WTC11 (cell line): ENCODE data around the gene TMEM45B. TPM values are rescaled to one million over a fixed set of nuclear protein-coding genes. Genes with fewer than 3 reads are reported as not detected.

Experiments
- ATAC-seq: fragments of 200-7000 bp; cut with Tn5 transposase; 2 replicates; pipeline ENCODE4 v1.10.0; 2021; ENCODE audit warnings: mild to moderate bottlenecking, moderate library complexity
- CTCF ChIA-PET: fragments of 300-600 bp; sonication (Branson Sonifier 250); formaldehyde crosslinking; loops from one replicate; lab custom pipeline; 2021; ENCODE audit warnings: antibody characterized with exemption; lab: Charles Lee
- POLR2A ChIA-PET: fragments of 350-600 bp; sonication (Branson Sonifier 250); formaldehyde crosslinking; loops from one replicate; lab custom pipeline; 2021; ENCODE audit warnings: antibody characterized with exemption; lab: Charles Lee
- DNase-seq: peaks from one replicate; pipeline ENCODE4 v3.0.0; 2021; ENCODE audit warnings: low spot score
- H3K27ac Mint-ChIP-seq: 2 replicates; pipeline ENCODE4 v1.8.0; 2021; ENCODE audit warnings: mixed read lengths
- H3K27me3 Mint-ChIP-seq: 2 replicates; pipeline ENCODE4 v1.8.0; 2021; ENCODE audit warnings: low read depth, mild to moderate bottlenecking, moderate library complexity, mixed read lengths
- H3K36me3 Mint-ChIP-seq: 2 replicates; pipeline ENCODE4 v1.8.0; 2021; ENCODE audit warnings: mixed read lengths
- H3K4me1 Mint-ChIP-seq: 2 replicates; pipeline ENCODE4 v1.8.0; 2022; ENCODE audit warnings: mixed read lengths
- H3K4me3 Mint-ChIP-seq: 2 replicates; pipeline ENCODE4 v1.8.0; 2021; ENCODE audit warnings: mild to moderate bottlenecking, moderate library complexity, mixed read lengths
- H3K9me3 Mint-ChIP-seq: 2 replicates; pipeline ENCODE4 v1.8.0; 2021; ENCODE audit warnings: mixed read lengths
- GTF2I ChIP-seq: fragments of 250-450 bp; sonication (Bioruptor Pico); conservative IDR thresholded peaks from 2 replicates; pipeline ENCODE4 v1.4.0; 2021; ENCODE audit warnings: mild to moderate bottlenecking
- KAT7 ChIP-seq: sonication (generic); formaldehyde crosslinking; IDR thresholded peaks from 2 replicates; pipeline ENCODE4 v1.8.1; 2023; ENCODE audit warnings: missing genetic modification reagents, mild to moderate bottlenecking, borderline replicate concordance
- MXD4 ChIP-seq: fragments of 250-450 bp; sonication (Bioruptor Pico); IDR thresholded peaks from 2 replicates; pipeline ENCODE4 v1.8.0; 2021; ENCODE audit warnings: mild to moderate bottlenecking, moderate library complexity, borderline replicate concordance
- NFE2L1 ChIP-seq: sonication (generic); formaldehyde crosslinking; IDR thresholded peaks from 2 replicates; pipeline ENCODE4 v1.8.1; 2023; ENCODE audit warnings: missing genetic modification reagents
- NR3C1 ChIP-seq: sonication (generic); formaldehyde crosslinking; conservative IDR thresholded peaks from 2 replicates; pipeline ENCODE4 v1.8.1; 2023; ENCODE audit warnings: low read depth, mild to moderate bottlenecking, missing genetic modification reagents
- ZBTB21 ChIP-seq: sonication (generic); formaldehyde crosslinking; IDR thresholded peaks from 2 replicates; pipeline ENCODE4 v1.8.1; 2023; ENCODE audit warnings: mild to moderate bottlenecking, missing genetic modification reagents, borderline replicate concordance
- ZNF232 ChIP-seq: sonication (generic); formaldehyde crosslinking; IDR thresholded peaks from 2 replicates; pipeline ENCODE4 v1.8.0; 2022; ENCODE audit warnings: mild to moderate bottlenecking, missing genetic modification reagents
- ZNF317 ChIP-seq: sonication (generic); formaldehyde crosslinking; IDR thresholded peaks from 2 replicates; pipeline ENCODE4 v1.8.1; 2023; ENCODE audit warnings: low read depth, mild to moderate bottlenecking, moderate library complexity, missing genetic modification reagents, borderline replicate concordance
- ZNF416 ChIP-seq: fragments of 250-450 bp; sonication (Bioruptor Pico); IDR thresholded peaks from 2 replicates; pipeline ENCODE4 v1.9.0; 2021; ENCODE audit warnings: mild to moderate bottlenecking, inconsistent platforms
- ZNF423 ChIP-seq: fragments of 250-450 bp; sonication (Bioruptor Pico); IDR thresholded peaks from 2 replicates; pipeline ENCODE4 v2.1.2; 2022; ENCODE audit warnings: mild to moderate bottlenecking, moderate library complexity
- total RNA-seq: library from RNA; stranded (reverse); gene quantifications from 3 replicates; pipeline ENCODE4 v1.2.3, GENCODE V29; 2021
- TF ChIP-seq, protein P1 (sequence below): sonication (generic); formaldehyde crosslinking; IDR thresholded peaks from 2 replicates; pipeline ENCODE4 v1.8.1; 2023; ENCODE audit warnings: mild to moderate bottlenecking, missing genetic modification reagents
- TF ChIP-seq, protein P2 (sequence below): fragments of 250-450 bp; sonication (Bioruptor Pico); IDR thresholded peaks from 2 replicates; pipeline ENCODE4 v1.9.0; 2021; ENCODE audit warnings: moderate library complexity, mild to moderate bottlenecking, inconsistent platforms, borderline replicate concordance
- TF ChIP-seq, protein P3 (sequence below): sonication (generic); formaldehyde crosslinking; IDR thresholded peaks from 2 replicates; pipeline ENCODE4 v1.8.1; 2022; ENCODE audit warnings: missing genetic modification reagents, borderline replicate concordance
- TF ChIP-seq, protein P4 (sequence below): fragments of 250-450 bp; sonication (Bioruptor Pico); IDR thresholded peaks from 2 replicates; pipeline ENCODE4 v1.9.0; 2021; ENCODE audit warnings: mild to moderate bottlenecking, borderline replicate concordance
- TF ChIP-seq, protein P5 (sequence below): sonication (generic); formaldehyde crosslinking; IDR thresholded peaks from 2 replicates; pipeline ENCODE4 v1.8.0; 2022; ENCODE audit warnings: missing genetic modification reagents
- TF ChIP-seq, protein P6 (sequence below): fragments of 250-450 bp; sonication (Bioruptor Pico); IDR thresholded peaks from 2 replicates; pipeline ENCODE4 v1.9.0; 2021; ENCODE audit warnings: mild to moderate bottlenecking

The TMEM45B gene
- total RNA-seq, 1 experiment from 2014 or later: 0.59 TPM

DNA sequence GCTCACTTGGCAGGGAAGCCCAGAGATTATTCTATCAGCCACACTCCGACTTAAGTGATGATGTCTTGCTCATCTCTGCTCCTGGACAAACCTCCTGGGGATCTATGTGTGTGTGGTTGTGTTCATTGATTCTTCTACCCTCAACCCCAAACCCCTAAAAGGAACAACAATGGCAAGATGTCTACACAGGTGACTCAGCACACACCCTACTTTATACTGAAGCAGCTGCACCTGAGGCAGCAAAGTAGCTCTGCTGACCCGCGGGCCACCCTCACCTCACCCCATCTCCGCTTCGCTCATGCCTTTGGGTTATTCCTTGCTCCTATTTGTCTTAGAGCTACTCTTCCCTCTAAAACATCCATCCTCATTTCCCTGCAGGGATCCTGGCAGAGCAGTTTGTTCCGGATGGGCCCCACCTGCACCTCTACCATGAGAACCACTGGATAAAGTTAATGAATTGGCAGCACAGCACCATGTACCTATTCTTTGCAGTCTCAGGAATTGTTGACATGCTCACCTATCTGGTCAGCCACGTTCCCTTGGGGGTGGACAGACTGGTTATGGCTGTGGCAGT lies 38.7 kb downstream of the TMEM45B start:
- TF ChIP-seq NR3C1 (CRISPR knock-in tag) (no peak), ZNF232 (no peak), ZNF416 (CRISPR knock-in tag) (no peak), NFE2L1 (CRISPR knock-in tag) (no peak), GTF2I (CRISPR knock-in tag) (no peak), ZNF423 (no peak), ZNF317 (CRISPR knock-in tag) (no peak), MXD4 (CRISPR knock-in tag) (no peak), ZBTB21 (CRISPR knock-in tag) (no peak), KAT7 (CRISPR knock-in tag) (no peak)
- TF ChIP-seq, protein P1, sequence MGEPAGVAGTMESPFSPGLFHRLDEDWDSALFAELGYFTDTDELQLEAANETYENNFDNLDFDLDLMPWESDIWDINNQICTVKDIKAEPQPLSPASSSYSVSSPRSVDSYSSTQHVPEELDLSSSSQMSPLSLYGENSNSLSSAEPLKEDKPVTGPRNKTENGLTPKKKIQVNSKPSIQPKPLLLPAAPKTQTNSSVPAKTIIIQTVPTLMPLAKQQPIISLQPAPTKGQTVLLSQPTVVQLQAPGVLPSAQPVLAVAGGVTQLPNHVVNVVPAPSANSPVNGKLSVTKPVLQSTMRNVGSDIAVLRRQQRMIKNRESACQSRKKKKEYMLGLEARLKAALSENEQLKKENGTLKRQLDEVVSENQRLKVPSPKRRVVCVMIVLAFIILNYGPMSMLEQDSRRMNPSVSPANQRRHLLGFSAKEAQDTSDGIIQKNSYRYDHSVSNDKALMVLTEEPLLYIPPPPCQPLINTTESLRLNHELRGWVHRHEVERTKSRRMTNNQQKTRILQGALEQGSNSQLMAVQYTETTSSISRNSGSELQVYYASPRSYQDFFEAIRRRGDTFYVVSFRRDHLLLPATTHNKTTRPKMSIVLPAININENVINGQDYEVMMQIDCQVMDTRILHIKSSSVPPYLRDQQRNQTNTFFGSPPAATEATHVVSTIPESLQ: no peak
- TF ChIP-seq, protein P2, sequence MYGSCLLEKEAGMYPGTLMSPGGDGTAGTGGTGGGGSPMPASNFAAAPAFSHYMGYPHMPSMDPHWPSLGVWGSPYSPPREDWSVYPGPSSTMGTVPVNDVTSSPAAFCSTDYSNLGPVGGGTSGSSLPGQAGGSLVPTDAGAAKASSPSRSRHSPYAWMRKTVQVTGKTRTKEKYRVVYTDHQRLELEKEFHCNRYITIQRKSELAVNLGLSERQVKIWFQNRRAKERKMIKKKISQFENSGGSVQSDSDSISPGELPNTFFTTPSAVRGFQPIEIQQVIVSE (CRISPR knock-in tag): no peak
- TF ChIP-seq, protein P3, sequence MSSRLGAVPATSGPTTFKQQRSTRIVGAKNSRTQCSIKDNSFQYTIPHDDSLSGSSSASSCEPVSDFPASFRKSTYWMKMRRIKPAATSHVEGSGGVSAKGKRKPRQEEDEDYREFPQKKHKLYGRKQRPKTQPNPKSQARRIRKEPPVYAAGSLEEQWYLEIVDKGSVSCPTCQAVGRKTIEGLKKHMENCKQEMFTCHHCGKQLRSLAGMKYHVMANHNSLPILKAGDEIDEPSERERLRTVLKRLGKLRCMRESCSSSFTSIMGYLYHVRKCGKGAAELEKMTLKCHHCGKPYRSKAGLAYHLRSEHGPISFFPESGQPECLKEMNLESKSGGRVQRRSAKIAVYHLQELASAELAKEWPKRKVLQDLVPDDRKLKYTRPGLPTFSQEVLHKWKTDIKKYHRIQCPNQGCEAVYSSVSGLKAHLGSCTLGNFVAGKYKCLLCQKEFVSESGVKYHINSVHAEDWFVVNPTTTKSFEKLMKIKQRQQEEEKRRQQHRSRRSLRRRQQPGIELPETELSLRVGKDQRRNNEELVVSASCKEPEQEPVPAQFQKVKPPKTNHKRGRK: no peak
- TF ChIP-seq, protein P4, sequence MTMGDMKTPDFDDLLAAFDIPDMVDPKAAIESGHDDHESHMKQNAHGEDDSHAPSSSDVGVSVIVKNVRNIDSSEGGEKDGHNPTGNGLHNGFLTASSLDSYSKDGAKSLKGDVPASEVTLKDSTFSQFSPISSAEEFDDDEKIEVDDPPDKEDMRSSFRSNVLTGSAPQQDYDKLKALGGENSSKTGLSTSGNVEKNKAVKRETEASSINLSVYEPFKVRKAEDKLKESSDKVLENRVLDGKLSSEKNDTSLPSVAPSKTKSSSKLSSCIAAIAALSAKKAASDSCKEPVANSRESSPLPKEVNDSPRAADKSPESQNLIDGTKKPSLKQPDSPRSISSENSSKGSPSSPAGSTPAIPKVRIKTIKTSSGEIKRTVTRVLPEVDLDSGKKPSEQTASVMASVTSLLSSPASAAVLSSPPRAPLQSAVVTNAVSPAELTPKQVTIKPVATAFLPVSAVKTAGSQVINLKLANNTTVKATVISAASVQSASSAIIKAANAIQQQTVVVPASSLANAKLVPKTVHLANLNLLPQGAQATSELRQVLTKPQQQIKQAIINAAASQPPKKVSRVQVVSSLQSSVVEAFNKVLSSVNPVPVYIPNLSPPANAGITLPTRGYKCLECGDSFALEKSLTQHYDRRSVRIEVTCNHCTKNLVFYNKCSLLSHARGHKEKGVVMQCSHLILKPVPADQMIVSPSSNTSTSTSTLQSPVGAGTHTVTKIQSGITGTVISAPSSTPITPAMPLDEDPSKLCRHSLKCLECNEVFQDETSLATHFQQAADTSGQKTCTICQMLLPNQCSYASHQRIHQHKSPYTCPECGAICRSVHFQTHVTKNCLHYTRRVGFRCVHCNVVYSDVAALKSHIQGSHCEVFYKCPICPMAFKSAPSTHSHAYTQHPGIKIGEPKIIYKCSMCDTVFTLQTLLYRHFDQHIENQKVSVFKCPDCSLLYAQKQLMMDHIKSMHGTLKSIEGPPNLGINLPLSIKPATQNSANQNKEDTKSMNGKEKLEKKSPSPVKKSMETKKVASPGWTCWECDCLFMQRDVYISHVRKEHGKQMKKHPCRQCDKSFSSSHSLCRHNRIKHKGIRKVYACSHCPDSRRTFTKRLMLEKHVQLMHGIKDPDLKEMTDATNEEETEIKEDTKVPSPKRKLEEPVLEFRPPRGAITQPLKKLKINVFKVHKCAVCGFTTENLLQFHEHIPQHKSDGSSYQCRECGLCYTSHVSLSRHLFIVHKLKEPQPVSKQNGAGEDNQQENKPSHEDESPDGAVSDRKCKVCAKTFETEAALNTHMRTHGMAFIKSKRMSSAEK (CRISPR knock-in tag): no peak
- TF ChIP-seq, protein P5, sequence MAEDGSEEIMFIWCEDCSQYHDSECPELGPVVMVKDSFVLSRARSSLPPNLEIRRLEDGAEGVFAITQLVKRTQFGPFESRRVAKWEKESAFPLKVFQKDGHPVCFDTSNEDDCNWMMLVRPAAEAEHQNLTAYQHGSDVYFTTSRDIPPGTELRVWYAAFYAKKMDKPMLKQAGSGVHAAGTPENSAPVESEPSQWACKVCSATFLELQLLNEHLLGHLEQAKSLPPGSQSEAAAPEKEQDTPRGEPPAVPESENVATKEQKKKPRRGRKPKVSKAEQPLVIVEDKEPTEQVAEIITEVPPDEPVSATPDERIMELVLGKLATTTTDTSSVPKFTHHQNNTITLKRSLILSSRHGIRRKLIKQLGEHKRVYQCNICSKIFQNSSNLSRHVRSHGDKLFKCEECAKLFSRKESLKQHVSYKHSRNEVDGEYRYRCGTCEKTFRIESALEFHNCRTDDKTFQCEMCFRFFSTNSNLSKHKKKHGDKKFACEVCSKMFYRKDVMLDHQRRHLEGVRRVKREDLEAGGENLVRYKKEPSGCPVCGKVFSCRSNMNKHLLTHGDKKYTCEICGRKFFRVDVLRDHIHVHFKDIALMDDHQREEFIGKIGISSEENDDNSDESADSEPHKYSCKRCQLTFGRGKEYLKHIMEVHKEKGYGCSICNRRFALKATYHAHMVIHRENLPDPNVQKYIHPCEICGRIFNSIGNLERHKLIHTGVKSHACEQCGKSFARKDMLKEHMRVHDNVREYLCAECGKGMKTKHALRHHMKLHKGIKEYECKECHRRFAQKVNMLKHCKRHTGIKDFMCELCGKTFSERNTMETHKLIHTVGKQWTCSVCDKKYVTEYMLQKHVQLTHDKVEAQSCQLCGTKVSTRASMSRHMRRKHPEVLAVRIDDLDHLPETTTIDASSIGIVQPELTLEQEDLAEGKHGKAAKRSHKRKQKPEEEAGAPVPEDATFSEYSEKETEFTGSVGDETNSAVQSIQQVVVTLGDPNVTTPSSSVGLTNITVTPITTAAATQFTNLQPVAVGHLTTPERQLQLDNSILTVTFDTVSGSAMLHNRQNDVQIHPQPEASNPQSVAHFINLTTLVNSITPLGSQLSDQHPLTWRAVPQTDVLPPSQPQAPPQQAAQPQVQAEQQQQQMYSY (CRISPR knock-in tag): no peak
- TF ChIP-seq, protein P6, sequence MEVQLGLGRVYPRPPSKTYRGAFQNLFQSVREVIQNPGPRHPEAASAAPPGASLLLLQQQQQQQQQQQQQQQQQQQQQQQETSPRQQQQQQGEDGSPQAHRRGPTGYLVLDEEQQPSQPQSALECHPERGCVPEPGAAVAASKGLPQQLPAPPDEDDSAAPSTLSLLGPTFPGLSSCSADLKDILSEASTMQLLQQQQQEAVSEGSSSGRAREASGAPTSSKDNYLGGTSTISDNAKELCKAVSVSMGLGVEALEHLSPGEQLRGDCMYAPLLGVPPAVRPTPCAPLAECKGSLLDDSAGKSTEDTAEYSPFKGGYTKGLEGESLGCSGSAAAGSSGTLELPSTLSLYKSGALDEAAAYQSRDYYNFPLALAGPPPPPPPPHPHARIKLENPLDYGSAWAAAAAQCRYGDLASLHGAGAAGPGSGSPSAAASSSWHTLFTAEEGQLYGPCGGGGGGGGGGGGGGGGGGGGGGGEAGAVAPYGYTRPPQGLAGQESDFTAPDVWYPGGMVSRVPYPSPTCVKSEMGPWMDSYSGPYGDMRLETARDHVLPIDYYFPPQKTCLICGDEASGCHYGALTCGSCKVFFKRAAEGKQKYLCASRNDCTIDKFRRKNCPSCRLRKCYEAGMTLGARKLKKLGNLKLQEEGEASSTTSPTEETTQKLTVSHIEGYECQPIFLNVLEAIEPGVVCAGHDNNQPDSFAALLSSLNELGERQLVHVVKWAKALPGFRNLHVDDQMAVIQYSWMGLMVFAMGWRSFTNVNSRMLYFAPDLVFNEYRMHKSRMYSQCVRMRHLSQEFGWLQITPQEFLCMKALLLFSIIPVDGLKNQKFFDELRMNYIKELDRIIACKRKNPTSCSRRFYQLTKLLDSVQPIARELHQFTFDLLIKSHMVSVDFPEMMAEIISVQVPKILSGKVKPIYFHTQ (CRISPR knock-in tag): no peak
- Mint-ChIP-seq H3K27ac (no peak overlapping the region), H3K4me1 (no peaks in the 10 kb centered on the region), H3K36me3 (no peaks in the 10 kb centered on the region), H3K27me3 (no peaks in the 10 kb centered on the region), H3K4me3 (no peak overlapping the region), H3K9me3 (no peaks in the 10 kb centered on the region)
- CTCF ChIA-PET: interaction anchor here (1.0 kb wide), 1 partner anchor 292 kb away, joined by 3 read pairs; no protein-coding TSS in a partner anchor
- ATAC-seq (no peak), DNase-seq (no peak)
- POLR2A ChIA-PET: no interaction called here
